Progenitor cell of endocrine pancreas (in vitro differentiated cells): Measurements from ENCODE around the gene TCEA3. TPM values are rescaled to one million over a fixed set of nuclear protein-coding genes. Genes with fewer than 3 reads are reported as not detected.

Experiments used
- DNase-seq: peaks from one replicate; pipeline ENCODE4 v3.0.0; 2021; ENCODE audit warnings: low spot score; ENCODE audit not compliant: unreplicated experiment
- H3K27ac Mint-ChIP-seq: 2 replicates; pipeline ENCODE4 v1.8.0; 2021; ENCODE audit warnings: mild to moderate bottlenecking, moderate library complexity, mixed read lengths
- H3K27me3 Mint-ChIP-seq: 2 replicates; pipeline ENCODE4 v1.8.0; 2021; ENCODE audit warnings: mixed read lengths
- H3K36me3 Mint-ChIP-seq: 2 replicates; pipeline ENCODE4 v1.8.0; 2022; ENCODE audit warnings: mixed read lengths; ENCODE audit not compliant: insufficient read depth
- H3K4me1 Mint-ChIP-seq: 2 replicates; pipeline ENCODE4 v1.8.0; 2021; ENCODE audit warnings: low read depth, mixed read lengths
- H3K4me3 Mint-ChIP-seq: 2 replicates; pipeline ENCODE4 v1.8.0; 2021; ENCODE audit warnings: low read depth, mild to moderate bottlenecking, moderate library complexity, mixed read lengths
- H3K9me3 Mint-ChIP-seq: 2 replicates; pipeline ENCODE4 v1.8.0; 2021; ENCODE audit warnings: low read depth, mixed read lengths
- CTCF ChIP-seq: fragments of 200-600 bp; sonication (generic); IDR thresholded peaks from one replicate; pipeline ENCODE4 v1.5.0; 2021; ENCODE audit warnings: antibody characterized with exemption, mild to moderate bottlenecking; ENCODE audit not compliant: unreplicated experiment
- total RNA-seq: library from RNA; stranded (reverse); gene quantifications from 2 replicates; pipeline ENCODE4 v1.2.1, GENCODE V29; 2021

TCEA3 gene
- total RNA-seq, 1 donor from 2014 or later, result 12.9 TPM

- Mint-ChIP-seq H3K4me3 (peak overlapping the region; percentile 96), H3K27me3 (no peaks in the 10 kb centered on the region), H3K36me3 (peaks cover 18% of the 10 kb centered on the region), H3K4me1 (peaks cover 56% of the 10 kb centered on the region), H3K27ac (peak overlapping the region; percentile 99), H3K9me3 (peaks cover 9% of the 10 kb centered on the region)
- DNase-seq, result peak; percentile 15
- peak; percentile 36 for TF ChIP-seq CTCF
Measured at GRCh38 chr1:23370709-23371584, 53.6 kb downstream of the TCEA3 start.

- peak overlapping the region; percentile 99 for H3K27ac Mint-ChIP-seq
- H3K36me3 Mint-ChIP-seq, result peaks cover 22% of the 10 kb centered on the region
- peaks cover 56% of the 10 kb centered on the region for H3K4me1 Mint-ChIP-seq
- no peak for TF ChIP-seq CTCF
- DNase-seq, result no peak
- H3K4me3 Mint-ChIP-seq, result peak overlapping the region; percentile 96
- peaks cover 11% of the 10 kb centered on the region for H3K9me3 Mint-ChIP-seq
- no peaks in the 10 kb centered on the region for H3K27me3 Mint-ChIP-seq
Measured at GRCh38 chr1:23370330-23370708, 54.2 kb downstream of the TCEA3 start.

GRCh38 chr1:23369335-23370013 is 55.1 kb downstream of the TCEA3 start, which contains the start of gene ZNF436:
Gene ZNF436 (minus strand): TSS chr1:23369836. CDS start chr1:23368005, 1,831 bp downstream.
- TF ChIP-seq CTCF, result no peak
- peaks cover 28% of the 10 kb centered on the region for H3K36me3 Mint-ChIP-seq
- no peak for DNase-seq
- peak within 1 kb of the TSS; percentile 96 for H3K4me3 Mint-ChIP-seq
- no peaks in the 10 kb centered on the region for H3K27me3 Mint-ChIP-seq
- H3K9me3 Mint-ChIP-seq, result peaks cover 13% of the 10 kb centered on the region
- peaks cover 54% of the 10 kb centered on the region for H3K4me1 Mint-ChIP-seq
- H3K27ac Mint-ChIP-seq, result peak within 1 kb of the TSS; percentile 99

- peaks cover 15% of the 10 kb centered on the region for H3K9me3 Mint-ChIP-seq
- peak overlapping the region; percentile 99 for H3K27ac Mint-ChIP-seq
- H3K4me3 Mint-ChIP-seq, result peak overlapping the region; percentile 96
- peak; percentile 79 for DNase-seq
- no peaks in the 10 kb centered on the region for H3K27me3 Mint-ChIP-seq
- TF ChIP-seq CTCF, result peak; percentile 48
- H3K36me3 Mint-ChIP-seq, result peaks cover 35% of the 10 kb centered on the region
- peaks cover 47% of the 10 kb centered on the region for H3K4me1 Mint-ChIP-seq
Measured at GRCh38 chr1:23368562-23369334, 55.8 kb downstream of the TCEA3 start.
